Measurements from ENCODE around the gene CDK4. TPM values are rescaled to one million over a fixed set of nuclear protein-coding genes. Genes with fewer than 3 reads are reported as not detected.
A peak's percentile ranks its signal among the peaks of the same experiment; 100 is the strongest.

CDK4 gene
- total and polyA plus RNA-seq, 2 of the 4 experiments (the other 2 are of a cell fraction), result 261 to 297 TPM

- H2AK9ac ChIP-seq (replicated peaks; ENCODE audit: low read depth, low read length, poor library complexity), result peak overlapping the region; percentile 99
- in situ Hi-C loops (cut with MboI; ENCODE audit: low sequenced_read_pairs), result no loop called here
- H3K56ac ChIP-seq (ENCODE audit: extremely low read depth, insufficient read depth, low read length), result peak overlapping the region; percentile 97
- no TSS peak for BruUV-seq (replicated peaks)
- ATAC-seq (ENCODE audit: low read depth), result no peak
- H3K4me2 ChIP-seq (ENCODE audit: low read depth, low read length), result peak overlapping the region; percentile 94
- H2BK5ac ChIP-seq (ENCODE audit: low read depth, low read length, poor library complexity, severe bottlenecking), result peak overlapping the region; percentile 45
- H3K9me3 ChIP-seq (ENCODE audit: control insufficient read depth, insufficient read depth, low read length), result no peaks in the 10 kb centered on the region
- WGBS, 2 experiments (ENCODE audit: extremely low coverage in 2 of 2, insufficient read length in 1 of 2), result no CpG with 5 or more reads among the region's 8 CpGs
- intact Hi-C loops (cut with micrococcal nuclease), result no loop called here
- peak overlapping the region; percentile 80 for H4K5ac ChIP-seq (ENCODE audit: low read depth, low read length)
- H3K14ac ChIP-seq (replicated peaks; ENCODE audit: low read depth, low read length), result peak overlapping the region; percentile 100
- ChIA-PET CTCF (interaction anchor here (1.9 kb wide), 1 partner anchor 9 kb away, joined by 6 read pairs; no protein-coding TSS in a partner anchor), POLR2A (ENCODE audit: unreplicated experiment) (no interaction called here)
- H3K4me1 ChIP-seq (ENCODE audit: control insufficient read depth, insufficient read depth, low read length), result peaks cover 3% of the 10 kb centered on the region
- H3K27ac ChIP-seq (ENCODE audit: insufficient read depth, low read length), result peak overlapping the region; percentile 93
- TF ChIP-seq USF2 (IDR thresholded peaks at IDR 0.05; ENCODE audit: low read depth, low read length) (no peak), POLR2A (IDR thresholded peaks at IDR 0.05; ENCODE audit: low read depth, low read length) (no peak), SMC3 (IDR thresholded peaks at IDR 0.05; ENCODE audit: low read depth, low read length) (no peak), MXI1 (IDR thresholded peaks at IDR 0.05; ENCODE audit: borderline replicate concordance, low read depth, low read length) (no peak), ELK1 (IDR thresholded peaks at IDR 0.05; ENCODE audit: borderline replicate concordance, low read depth, low read length) (no peak), RFX5 (IDR thresholded peaks at IDR 0.05; ENCODE audit: low read depth, low read length) (no peak), MAFK (IDR thresholded peaks at IDR 0.05; ENCODE audit: low read depth, low read length) (no peak), CHD1 (IDR thresholded peaks at IDR 0.05; ENCODE audit: low read depth, low read length) (no peak), NFE2L2 (IDR thresholded peaks at IDR 0.05; ENCODE audit: low read depth, low read length) (no peak), BHLHE40 (IDR thresholded peaks at IDR 0.05; ENCODE audit: low read depth, low read length) (no peak), RCOR1 (IDR thresholded peaks at IDR 0.05; ENCODE audit: insufficient replicate concordance, low read length) (no peak), RAD21 (IDR thresholded peaks at IDR 0.05; ENCODE audit: low read length) (no peak), FOS (IDR thresholded peaks at IDR 0.05; ENCODE audit: low read depth, low read length) (no peak), MAZ (IDR thresholded peaks at IDR 0.05; ENCODE audit: borderline replicate concordance, low read depth, low read length) (no peak), CTCF (conservative IDR thresholded peaks at IDR 0.05; ENCODE audit: low read depth, low read length) (no peak), CEBPB (IDR thresholded peaks at IDR 0.05; ENCODE audit: low read depth, low read length) (no peak)
- peak overlapping the region; percentile 9; the same call in 1 of the 2 replicates for H3K18ac ChIP-seq (ENCODE audit: low read depth, low read length)
- peak overlapping the region; percentile 96 for H2AFZ ChIP-seq (replicated peaks; ENCODE audit: low read length, poor library complexity)
- 0 out of 3 replicates have a peak overlapping the region, but pooled peaks have one; percentile 9 for H2BK15ac ChIP-seq (ENCODE audit: low read depth, low read length)
- peaks cover 18% of the 10 kb centered on the region for H3K36me3 ChIP-seq (ENCODE audit: control insufficient read depth, insufficient read depth, low read length)
- H3K9me1 ChIP-seq (ENCODE audit: insufficient read depth, low read length), result peaks cover 10% of the 10 kb centered on the region
- dilution Hi-C loops (cut with HindIII; ENCODE audit: low sequenced_read_pairs, unreplicated experiment), result no loop called here
- H3K9ac ChIP-seq (ENCODE audit: low read depth, low read length), result peak overlapping the region; percentile 90
- H3K4ac ChIP-seq (ENCODE audit: low read depth, low read length), result peak overlapping the region; percentile 100
- H2BK120ac ChIP-seq (ENCODE audit: low read depth, low read length), result peak overlapping the region; percentile 57
- H2BK20ac ChIP-seq (ENCODE audit: low read depth, low read length), result peak overlapping the region; percentile 28; the same call in 1 of the 2 replicates
- H4K20me1 ChIP-seq (ENCODE audit: insufficient read depth, low read length), result 0 out of 2 replicates have a peak, but pooled peaks cover 3% of the 10 kb centered on the region
- H4K8ac ChIP-seq (ENCODE audit: low read depth in 2 of 2, low read length in 2 of 2), result peak overlapping the region; percentile 74 to 100
- H3K79me1 ChIP-seq (ENCODE audit: low read depth in 1 of 2, low read length in 2 of 2), result peaks cover 17 to 41% of the 10 kb centered on the region in 2 experiments; a peak in 3 of 4 replicates
- H3K4me3 ChIP-seq (ENCODE audit: insufficient read depth, low read depth, low read length), result peak overlapping the region; percentile 69
- peak overlapping the region; percentile 98 for H3K23ac ChIP-seq (ENCODE audit: low read depth, low read length)
- peak; percentile 7 for DNase-seq
- H3K27me3 ChIP-seq (ENCODE audit: control insufficient read depth, insufficient read depth, low read length), result peaks cover 17% of the 10 kb centered on the region
- H2AK5ac ChIP-seq (ENCODE audit: low read depth, low read length), result peak overlapping the region; percentile 98
- H4K91ac ChIP-seq (ENCODE audit: insufficient read depth, low read depth, low read length), result peak overlapping the region; percentile 96
These were observed 6.6 kb downstream of the CDK4 start for GRCh38 chr12:57745485-57745881.

Measured in IMR-90 (cell line).